Measurements from ENCODE around the gene SSUH2. TPM values are rescaled to one million over a fixed set of nuclear protein-coding genes. Genes with fewer than 3 reads are reported as not detected.
"Not testable (repeated sequence)": the region's sequence is repeated elsewhere in the genome, so short reads cannot be mapped to it uniquely, and the experiment has no call there.

The SSUH2 gene
- total and polyA plus RNA-seq, 2 donors from 2014 or later, result 0.44 to 0.88 TPM

DNA sequence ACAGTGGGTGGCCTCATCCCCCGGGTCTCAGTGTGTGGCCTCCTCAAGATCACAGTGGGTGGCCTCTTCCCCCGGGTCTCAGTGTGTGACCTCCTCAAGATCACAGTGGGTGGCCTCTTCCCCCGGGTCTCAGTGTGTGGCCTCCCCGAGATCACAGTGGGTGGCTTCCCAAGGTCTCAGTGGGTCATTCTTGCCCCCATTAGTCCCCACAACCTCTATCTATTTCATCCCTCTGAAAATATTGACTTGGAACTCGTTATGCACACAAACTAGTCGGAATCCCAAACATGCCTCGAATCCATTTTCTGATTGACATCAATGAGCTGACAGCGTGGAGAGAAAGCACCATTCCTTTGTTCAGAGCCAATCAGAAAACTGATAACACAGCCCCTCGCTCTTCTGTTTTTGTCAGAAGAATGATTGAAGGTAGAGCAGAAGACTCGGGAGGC lies 10.8 kb upstream of the SSUH2 start:
- Histone ChIP-seq H3K9me3 (ENCODE audit: control insufficient read depth in 2 of 3, insufficient read depth in 1 of 3, low read length in 3 of 3) (no peaks in the 10 kb centered on the region), H3K4me3 (ENCODE audit: low read length in 3 of 3) (no peak overlapping the region), H3K9ac (ENCODE audit: low read length in 3 of 3) (no peak overlapping the region), H3K36me3 (ENCODE audit: control insufficient read depth in 2 of 3, insufficient read depth in 3 of 3, low read length in 3 of 3) (no peaks in the 10 kb centered on the region), H3K4me1 (ENCODE audit: control insufficient read depth in 2 of 3, insufficient read depth in 2 of 3, low read depth in 1 of 3, low read length in 3 of 3) (peaks cover 6 to 9% (median 7%) of the 10 kb centered on the region in 3 donors), H3K27me3 (ENCODE audit: control insufficient read depth, insufficient read depth, low read length) (no peaks in the 10 kb centered on the region), H3K27ac (ENCODE audit: low read depth in 2 of 2, low read length in 2 of 2) (no peak overlapping the region)
- DNase-seq, result peak in 1 of 5 donors; percentile 5
- intact Hi-C loops (cut with DNase I), result no loop called here
- no peak for FAIRE-seq
- TF ChIP-seq, protein P1, sequence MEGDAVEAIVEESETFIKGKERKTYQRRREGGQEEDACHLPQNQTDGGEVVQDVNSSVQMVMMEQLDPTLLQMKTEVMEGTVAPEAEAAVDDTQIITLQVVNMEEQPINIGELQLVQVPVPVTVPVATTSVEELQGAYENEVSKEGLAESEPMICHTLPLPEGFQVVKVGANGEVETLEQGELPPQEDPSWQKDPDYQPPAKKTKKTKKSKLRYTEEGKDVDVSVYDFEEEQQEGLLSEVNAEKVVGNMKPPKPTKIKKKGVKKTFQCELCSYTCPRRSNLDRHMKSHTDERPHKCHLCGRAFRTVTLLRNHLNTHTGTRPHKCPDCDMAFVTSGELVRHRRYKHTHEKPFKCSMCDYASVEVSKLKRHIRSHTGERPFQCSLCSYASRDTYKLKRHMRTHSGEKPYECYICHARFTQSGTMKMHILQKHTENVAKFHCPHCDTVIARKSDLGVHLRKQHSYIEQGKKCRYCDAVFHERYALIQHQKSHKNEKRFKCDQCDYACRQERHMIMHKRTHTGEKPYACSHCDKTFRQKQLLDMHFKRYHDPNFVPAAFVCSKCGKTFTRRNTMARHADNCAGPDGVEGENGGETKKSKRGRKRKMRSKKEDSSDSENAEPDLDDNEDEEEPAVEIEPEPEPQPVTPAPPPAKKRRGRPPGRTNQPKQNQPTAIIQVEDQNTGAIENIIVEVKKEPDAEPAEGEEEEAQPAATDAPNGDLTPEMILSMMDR (IDR thresholded peaks at IDR 0.05; ENCODE audit: borderline replicate concordance, extremely low read depth, insufficient read depth), result no peak

DNA sequence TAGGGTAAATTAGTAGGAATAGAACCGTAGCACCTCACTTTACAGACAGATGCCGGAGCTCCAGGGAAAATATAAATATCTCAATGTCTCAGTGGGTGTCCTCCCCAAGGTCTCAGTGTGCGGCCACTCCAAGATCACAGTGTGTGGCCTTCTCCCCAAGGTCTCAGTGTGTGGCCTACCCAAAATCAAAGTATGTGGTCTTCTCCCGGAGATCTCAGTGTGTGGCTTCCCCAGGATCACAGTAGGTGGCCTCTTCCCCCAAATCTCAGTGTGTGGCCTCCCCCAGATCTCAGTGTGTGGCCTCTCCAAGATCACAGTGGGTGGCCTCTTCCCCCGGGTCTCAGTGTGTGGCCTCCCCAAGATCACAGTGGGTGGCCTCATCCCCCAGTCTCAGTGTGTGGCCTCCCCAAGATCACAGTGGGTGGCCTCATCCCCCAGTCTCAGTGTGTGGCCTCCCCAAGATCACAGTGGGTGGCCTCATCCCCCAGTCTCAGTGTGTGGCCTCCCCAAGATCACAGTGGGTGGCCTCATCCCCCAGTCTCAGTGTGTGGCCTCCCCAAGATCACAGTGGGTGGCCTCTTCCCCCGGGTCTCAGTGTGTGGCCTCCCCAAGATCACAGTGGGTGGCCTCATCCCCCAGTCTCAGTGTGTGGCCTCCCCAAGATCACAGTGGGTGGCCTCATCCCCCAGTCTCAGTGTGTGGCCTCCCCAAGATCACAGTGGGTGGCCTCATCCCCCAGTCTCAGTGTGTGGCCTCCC lies 10.2 kb upstream of the SSUH2 start:
- H3K9ac ChIP-seq (ENCODE audit: low read length in 3 of 3); H3K27ac ChIP-seq (ENCODE audit: low read depth in 2 of 2, low read length in 2 of 2); intact Hi-C loops (cut with DNase I); FAIRE-seq; H3K27me3 ChIP-seq (ENCODE audit: control insufficient read depth, insufficient read depth, low read length); H3K9me3 ChIP-seq (ENCODE audit: control insufficient read depth in 2 of 3, insufficient read depth in 1 of 3, low read length in 3 of 3); H3K4me3 ChIP-seq (ENCODE audit: low read length in 3 of 3); H3K4me1 ChIP-seq (ENCODE audit: control insufficient read depth in 2 of 3, insufficient read depth in 2 of 3, low read depth in 1 of 3, low read length in 3 of 3); H3K36me3 ChIP-seq (ENCODE audit: control insufficient read depth in 2 of 3, insufficient read depth in 3 of 3, low read length in 3 of 3): not testable (repeated sequence)
- DNase-seq, result peak in 1 of 5 donors; percentile 19

DNA sequence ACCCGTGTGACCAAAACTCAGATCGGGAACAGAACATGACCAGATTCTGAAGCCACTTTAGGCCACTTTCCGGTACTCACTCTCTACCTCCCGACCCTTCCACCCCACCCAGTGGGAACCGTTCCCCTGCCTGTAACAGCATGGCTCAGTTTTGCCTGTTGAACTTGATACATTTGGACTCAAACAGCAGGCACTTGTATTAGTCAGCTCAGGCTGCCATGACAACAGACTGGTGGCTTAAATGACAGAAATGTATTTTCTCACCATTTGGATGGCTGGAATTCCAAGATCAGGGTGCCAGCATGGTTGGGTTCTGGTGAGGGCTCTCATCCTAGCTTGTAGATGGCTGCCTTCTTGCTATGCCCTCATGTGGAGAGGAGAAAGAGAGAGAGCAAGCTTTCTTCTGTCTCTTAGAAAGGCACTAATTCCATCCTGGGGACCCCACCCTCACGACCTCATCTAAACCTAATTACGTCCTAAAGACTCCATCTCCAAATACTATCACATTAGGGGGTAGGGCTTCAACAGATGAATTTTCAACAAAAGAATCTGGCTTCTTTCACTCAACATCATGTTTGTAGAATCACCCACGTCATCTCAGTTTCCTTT lies 9.3 kb upstream of the SSUH2 start:
- H3K9ac ChIP-seq (ENCODE audit: low read length in 3 of 3), result no peak overlapping the region
- no peaks in the 10 kb centered on the region for H3K9me3 ChIP-seq (ENCODE audit: control insufficient read depth in 2 of 3, insufficient read depth in 1 of 3, low read length in 3 of 3)
- H3K4me1 ChIP-seq (ENCODE audit: control insufficient read depth in 2 of 3, insufficient read depth in 2 of 3, low read depth in 1 of 3, low read length in 3 of 3), result peaks cover 2 to 9% (median 6%) of the 10 kb centered on the region in 3 donors
- peak in 1 of 5 donors; percentile 24 for DNase-seq
- H3K4me3 ChIP-seq (ENCODE audit: low read length in 3 of 3), result no peak overlapping the region
- H3K36me3 ChIP-seq (ENCODE audit: control insufficient read depth in 2 of 3, insufficient read depth in 3 of 3, low read length in 3 of 3), result no peaks in the 10 kb centered on the region
- TF ChIP-seq, protein P1 (IDR thresholded peaks at IDR 0.05; ENCODE audit: borderline replicate concordance, extremely low read depth, insufficient read depth), result no peak
- intact Hi-C loops (cut with DNase I), result no loop called here
- no peaks in the 10 kb centered on the region for H3K27me3 ChIP-seq (ENCODE audit: control insufficient read depth, insufficient read depth, low read length)
- no peak for FAIRE-seq
- H3K27ac ChIP-seq (ENCODE audit: low read depth in 2 of 2, low read length in 2 of 2), result no peak overlapping the region

DNA sequence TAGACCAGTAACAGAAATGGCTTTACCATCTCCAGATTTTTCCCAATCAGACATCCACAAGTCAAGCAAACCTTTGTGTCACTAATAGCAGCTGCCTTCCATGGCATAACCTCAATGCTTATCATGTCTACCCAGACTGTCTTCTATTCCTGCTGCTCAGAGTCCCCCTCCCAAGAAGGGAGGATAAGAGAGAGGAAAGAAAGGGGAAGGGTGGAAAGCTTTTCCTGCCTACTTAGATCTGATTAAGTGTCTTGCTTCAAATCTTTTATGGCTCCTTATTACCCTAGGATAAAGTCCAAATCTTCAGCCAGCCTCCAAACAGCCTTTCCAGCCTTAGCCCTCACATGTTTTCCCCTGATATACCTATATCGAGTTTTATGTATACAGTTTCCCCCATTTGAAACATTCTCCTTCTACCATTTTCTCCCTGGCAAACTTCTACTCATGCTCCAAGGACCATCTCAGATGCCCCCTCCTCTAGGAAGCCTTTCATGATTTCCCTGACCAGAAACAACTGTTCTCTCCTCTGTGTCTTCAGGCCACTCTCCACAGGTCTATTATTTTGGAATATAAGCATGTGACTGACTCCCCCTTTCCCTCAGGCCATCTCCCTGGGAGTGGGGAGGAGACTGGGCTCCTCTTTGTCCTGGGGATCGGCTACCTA lies 7.9 kb upstream of the SSUH2 start:
- Histone ChIP-seq H3K9ac (ENCODE audit: low read length in 3 of 3) (no peak overlapping the region), H3K4me1 (ENCODE audit: control insufficient read depth in 2 of 3, insufficient read depth in 2 of 3, low read depth in 1 of 3, low read length in 3 of 3) (peaks cover 0 to 2% (median 0%) of the 10 kb centered on the region in 3 donors), H3K4me3 (ENCODE audit: low read length in 3 of 3) (no peak overlapping the region), H3K36me3 (ENCODE audit: control insufficient read depth in 2 of 3, insufficient read depth in 3 of 3, low read length in 3 of 3) (no peaks in the 10 kb centered on the region), H3K27me3 (ENCODE audit: control insufficient read depth, insufficient read depth, low read length) (no peaks in the 10 kb centered on the region), H3K9me3 (ENCODE audit: control insufficient read depth in 2 of 3, insufficient read depth in 1 of 3, low read length in 3 of 3) (no peaks in the 10 kb centered on the region), H3K27ac (ENCODE audit: low read depth in 2 of 2, low read length in 2 of 2) (no peak overlapping the region)
- TF ChIP-seq, protein P1 (IDR thresholded peaks at IDR 0.05; ENCODE audit: borderline replicate concordance, extremely low read depth, insufficient read depth), result no peak
- no peak for DNase-seq
- intact Hi-C loops (cut with DNase I), result no loop called here
- no peak for FAIRE-seq
